Ovary (tissue), 9 donors: Measurements from ENCODE around the gene SHISA7. TPM values are rescaled to one million over a fixed set of nuclear protein-coding genes. Genes with fewer than 3 reads are reported as not detected.

Source experiments
- DNase-seq, 5 donors: peaks; one replicate each; pipeline ENCODE4 v3.0.0-alpha.2; 2019 to 2020
- H3K27ac ChIP-seq, 2 donors: fragments of 200-600 bp; one replicate each; pipeline versions ENCODE4 v1.5.1 to v1.8.0; 2019 to 2022
- H3K27me3 ChIP-seq: fragments of 200-600 bp; one replicate; pipeline ENCODE4 v1.8.0; 2022
- H3K36me3 ChIP-seq: fragments of 200-600 bp; sonication (generic); one replicate; pipeline ENCODE4 v1.5.1; 2019
- H3K4me1 ChIP-seq: one replicate; pipeline ENCODE4 v1.8.1; 2013; ENCODE audit warnings: mild to moderate bottlenecking, moderate library complexity; ENCODE audit not compliant: insufficient read depth
- H3K4me3 ChIP-seq: fragments of 200-600 bp; sonication (generic); one replicate; pipeline ENCODE4 v1.5.1; 2017
- H3K9me3 ChIP-seq, 2 donors: fragments of 200-600 bp in 1 of 2; sonication (generic) in 1 of 2; one replicate each; pipeline versions ENCODE4 v1.5.1 to v1.8.1; 2013 to 2019; ENCODE audit warnings: mild to moderate bottlenecking in 1 of 2, moderate library complexity in 1 of 2
- EP300 ChIP-seq: sonication (generic); formaldehyde crosslinking; IDR thresholded peaks from one replicate; pipeline ENCODE4 v1.6.1; 2017; ENCODE audit warnings: antibody characterized with exemption
- POLR2A ChIP-seq: fragments of 450-650 bp; IDR thresholded peaks from one replicate; pipeline ENCODE4 v1.6.1; 2017; ENCODE audit warnings: antibody characterized with exemption, mild to moderate bottlenecking, moderate library complexity
- WGBS, 3 donors: extraction: QIAGEN DNeasy Blood & Tissue Kit in 1 of 3; methylation state at CpG; one replicate each; pipeline versions ENCODE4 v1.1.5 to v1.1.7; 2013 to 2017; 5-methylcytosine and 5-hydroxymethylcytosine counted together
- intact Hi-C, 4 donors: fragments of 100-400 bp; cut with DNase I; formaldehyde crosslinking; loops; one replicate each; pipeline versions ENCODE4 v1.11.0 to v1.15.1; 2022 to 2023
- polyA plus RNA-seq, 2 donors: library from polyadenylated mRNA; stranded (reverse); fragments of 200-250 nt in 1 of 2; fragments of 350-450 nt in 1 of 2; fragmentation: Illumina TruSeq in 1 of 2; extraction: RNeasy Lipid Tissue Mini Kit (QIAGEN cat#74804) in 1 of 2; gene quantifications; one replicate each; pipeline ENCODE4 v1.2.3, GENCODE V29; 2013 to 2014
- total RNA-seq, 7 donors: library from RNA; depleted of rRNA in 2 of 7; stranded (reverse); fragments of >200 nt in 2 of 7; fragmentation: NEBNext Ultra II Directional in 3 of 7; extraction: Animal tissue kit (Norgen Biotek cat#: 25700) in 3 of 7; gene quantifications; one replicate each; pipeline versions ENCODE4 v1.1.0 to v1.2.4, GENCODE V29; 2016 to 2023
- TF ChIP-seq, protein P1 (sequence below), 3 donors: fragments of 450-650 bp in 2 of 3; fragments of 200-600 bp in 1 of 3; IDR thresholded peaks; one replicate each; pipeline versions ENCODE4 v1.5.1 to v1.8.0; 2016 to 2022; ENCODE audit warnings: antibody characterized with exemption in 3 of 3, mild to moderate bottlenecking in 1 of 3
- donor health status: DM: no; HTN: no; CAD: no; lungs with moderate emphysema.
- donor health status: DM: no; HTN: no; CAD: no.
- donor health status: Bipolar disorder and iron deficiency.
- donor health status: DM: yes; HTN: yes; CAD: no.
- donor health status: DM: no; HTN: no; CAD: no.
- donor health status: DM: yes; HTN: yes; CAD: no.

SHISA7 gene
- total and polyA plus RNA-seq, 9 donors: not detected

DNA sequence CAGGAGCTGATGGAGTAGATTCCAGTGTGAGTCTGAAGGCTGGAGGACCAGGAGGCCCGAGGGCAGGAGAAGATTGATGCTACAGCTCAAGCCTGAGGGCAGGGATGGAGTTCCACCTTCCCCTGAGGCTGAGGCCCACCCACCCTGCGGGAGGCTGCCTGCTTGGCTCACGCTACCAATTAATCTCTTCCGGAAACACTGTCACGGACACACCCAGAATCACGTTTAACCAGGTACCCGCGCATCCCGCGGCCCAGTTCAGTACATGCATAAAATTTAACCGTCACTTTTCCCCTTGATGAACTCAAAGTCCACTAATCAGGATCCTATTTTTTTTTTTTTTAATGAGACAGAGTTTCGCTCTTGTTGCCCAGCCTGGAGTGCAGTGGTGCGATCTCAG lies 28.2 kb upstream of the SHISA7 start:
- Histone ChIP-seq H3K36me3 (no peaks in the 10 kb centered on the region), H3K4me3 (no peak overlapping the region), H3K27ac (no peak overlapping the region), H3K9me3 (no peaks in the 10 kb centered on the region), H3K4me1 (peaks cover 7% of the 10 kb centered on the region), H3K27me3 (no peaks in the 10 kb centered on the region)
- DNase-seq: no peak
- 82 to 86% (median 83%) methylated on average over 13 of the region's 13 CpGs for WGBS, 3 donors
- intact Hi-C loops: no loop called here
- TF ChIP-seq, protein P1, sequence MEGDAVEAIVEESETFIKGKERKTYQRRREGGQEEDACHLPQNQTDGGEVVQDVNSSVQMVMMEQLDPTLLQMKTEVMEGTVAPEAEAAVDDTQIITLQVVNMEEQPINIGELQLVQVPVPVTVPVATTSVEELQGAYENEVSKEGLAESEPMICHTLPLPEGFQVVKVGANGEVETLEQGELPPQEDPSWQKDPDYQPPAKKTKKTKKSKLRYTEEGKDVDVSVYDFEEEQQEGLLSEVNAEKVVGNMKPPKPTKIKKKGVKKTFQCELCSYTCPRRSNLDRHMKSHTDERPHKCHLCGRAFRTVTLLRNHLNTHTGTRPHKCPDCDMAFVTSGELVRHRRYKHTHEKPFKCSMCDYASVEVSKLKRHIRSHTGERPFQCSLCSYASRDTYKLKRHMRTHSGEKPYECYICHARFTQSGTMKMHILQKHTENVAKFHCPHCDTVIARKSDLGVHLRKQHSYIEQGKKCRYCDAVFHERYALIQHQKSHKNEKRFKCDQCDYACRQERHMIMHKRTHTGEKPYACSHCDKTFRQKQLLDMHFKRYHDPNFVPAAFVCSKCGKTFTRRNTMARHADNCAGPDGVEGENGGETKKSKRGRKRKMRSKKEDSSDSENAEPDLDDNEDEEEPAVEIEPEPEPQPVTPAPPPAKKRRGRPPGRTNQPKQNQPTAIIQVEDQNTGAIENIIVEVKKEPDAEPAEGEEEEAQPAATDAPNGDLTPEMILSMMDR (IDR thresholded peaks at IDR 0.05): no peak
- TF ChIP-seq POLR2A (no peak), EP300 (no peak)

DNA sequence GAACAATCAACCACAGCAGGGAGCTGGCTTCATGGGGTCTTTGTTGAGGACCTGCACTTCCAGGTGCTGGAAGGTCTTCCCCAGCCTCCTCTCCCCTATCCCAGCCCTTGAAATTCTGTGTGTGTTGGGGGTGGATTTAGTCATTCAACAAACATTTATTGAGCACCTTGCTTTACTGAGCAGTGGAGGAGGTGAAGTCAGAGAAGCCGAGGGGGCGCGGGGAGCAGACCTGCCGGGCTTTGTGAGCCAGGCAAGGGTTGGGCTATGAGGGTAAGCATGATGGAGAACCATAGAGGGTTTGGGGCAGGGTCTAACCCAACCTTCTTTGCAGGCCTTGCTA lies 24.9 kb upstream of the SHISA7 start:
- no peaks in the 10 kb centered on the region for H3K27me3 ChIP-seq
- no peak overlapping the region for H3K27ac ChIP-seq
- no peaks in the 10 kb centered on the region for H3K36me3 ChIP-seq
- DNase-seq: peak in 1 of 5 donors; percentile 23
- H3K4me1 ChIP-seq: peaks cover 3% of the 10 kb centered on the region
- no peak overlapping the region for H3K4me3 ChIP-seq
- 16 to 39% (median 17%) methylated on average over 4 of the region's 4 CpGs for WGBS, 3 donors
- intact Hi-C loops: loop anchor here in 2 of 4 donors (5.0 kb wide), 2 partner anchors 34 to 39 kb away; no protein-coding TSS in a partner anchor
- TF ChIP-seq, protein P1 (IDR thresholded peaks at IDR 0.05): no peak
- no peak for TF ChIP-seq POLR2A
- no peak for TF ChIP-seq EP300
- H3K9me3 ChIP-seq: no peaks in the 10 kb centered on the region

DNA sequence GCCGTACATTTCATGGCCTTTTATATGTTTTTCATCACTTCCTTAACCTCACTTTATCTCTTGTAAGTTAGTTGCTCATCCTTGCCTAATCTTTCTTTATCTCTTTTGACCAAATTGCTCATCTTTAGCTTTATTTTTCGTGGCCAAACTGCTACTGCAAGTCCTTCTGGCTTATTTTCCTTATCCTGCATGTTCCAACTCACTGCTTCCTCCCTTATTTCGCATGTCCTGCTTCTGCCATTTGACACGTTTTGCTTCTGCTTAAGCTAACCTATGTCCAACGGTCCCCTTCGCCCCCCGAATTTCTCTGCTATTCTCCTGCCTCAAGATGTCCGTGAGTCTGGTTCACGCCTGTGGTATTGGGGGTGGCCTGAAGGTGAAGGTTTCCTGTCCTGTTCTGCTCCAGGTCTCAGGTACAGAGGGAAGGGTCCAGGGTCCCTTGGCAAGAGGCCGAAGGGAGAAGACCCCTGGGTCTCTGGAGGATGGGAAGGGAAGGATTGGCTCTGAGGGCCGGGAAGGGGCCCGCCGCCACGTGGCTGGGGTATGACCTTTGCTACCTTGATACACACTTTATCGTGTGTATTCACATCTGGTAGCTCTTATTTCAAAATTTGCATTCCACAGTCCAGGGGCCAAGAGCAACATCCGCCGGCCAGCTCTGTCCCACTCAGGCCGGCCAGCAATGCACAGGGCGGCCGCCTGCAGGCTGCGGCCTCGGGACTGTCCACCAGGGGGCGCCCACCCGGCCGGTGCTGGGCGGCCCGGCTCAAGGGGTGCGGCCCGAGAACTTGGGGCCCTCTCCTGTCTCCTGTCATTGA lies 24.3 kb upstream of the SHISA7 start:
- intact Hi-C loops: loop anchor here in 2 of 4 donors (5.0 kb wide), 2 partner anchors 35 to 40 kb away; no protein-coding TSS in a partner anchor
- TF ChIP-seq, protein P1 (IDR thresholded peaks at IDR 0.05): peak; percentile 94 to 99 (median 96)
- TF ChIP-seq POLR2A (no peak), EP300 (no peak)
- Histone ChIP-seq H3K27me3 (no peaks in the 10 kb centered on the region), H3K4me1 (peaks cover 3% of the 10 kb centered on the region), H3K9me3 (no peaks in the 10 kb centered on the region), H3K36me3 (no peaks in the 10 kb centered on the region), H3K4me3 (no peak overlapping the region), H3K27ac (no peak overlapping the region)
- peak; percentile 70 to 88 (median 80) for DNase-seq
- 10 to 16% (median 13%) methylated on average over 28 to 29 of the region's 29 CpGs for WGBS, 3 donors

DNA sequence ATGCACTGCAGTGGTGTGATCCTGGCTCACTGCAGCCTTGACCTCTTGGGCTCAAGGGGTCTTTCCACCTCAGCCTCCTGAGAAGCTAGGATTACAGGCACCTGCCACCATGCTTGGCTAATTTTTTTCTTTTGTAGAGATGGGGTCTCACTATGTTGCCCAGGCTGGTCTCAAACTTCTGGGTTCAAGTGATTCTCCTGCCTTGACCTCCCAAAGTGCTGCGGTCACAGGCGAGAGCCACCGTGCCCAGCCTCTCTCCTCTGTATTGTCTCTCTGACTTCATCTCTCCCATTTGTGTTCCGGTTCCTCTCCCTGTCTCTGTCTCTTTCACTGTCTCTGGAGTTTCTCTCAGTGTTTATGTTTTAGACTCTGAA lies 23.1 kb upstream of the SHISA7 start:
- no peaks in the 10 kb centered on the region for H3K27me3 ChIP-seq
- TF ChIP-seq POLR2A (no peak), EP300 (no peak)
- TF ChIP-seq, protein P1 (IDR thresholded peaks at IDR 0.05): no peak
- no peak overlapping the region for H3K4me3 ChIP-seq
- 84 to 91% (median 85%) methylated on average over 4 of the region's 4 CpGs for whole genome bisulfite sequencing, 3 donors
- no peaks in the 10 kb centered on the region for H3K36me3 ChIP-seq
- H3K4me1 ChIP-seq: peaks cover 3% of the 10 kb centered on the region
- intact Hi-C loops: loop anchor here in 2 of 4 donors (5.0 kb wide), 2 partner anchors 36 to 41 kb away; no protein-coding TSS in a partner anchor
- no peak overlapping the region for H3K27ac ChIP-seq
- no peak for DNase-seq
- H3K9me3 ChIP-seq: no peaks in the 10 kb centered on the region
